Activated naive CD4-positive, alpha-beta T cell treated with Interleukin-2 at 50 U/mL for 16 hours (primary cell): Measurements from ENCODE around the gene CD163L1.
A peak's percentile ranks its signal among the peaks of the same experiment; 100 is the strongest.
"Not testable (repeated sequence)": the region's sequence is repeated elsewhere in the genome, so short reads cannot be mapped to it uniquely, and the experiment has no call there.

Source experiments
- DNase-seq: peaks from one replicate; pipeline ENCODE4 v3.0.0-alpha.2; 2020

Gene CD163L1

DNA sequence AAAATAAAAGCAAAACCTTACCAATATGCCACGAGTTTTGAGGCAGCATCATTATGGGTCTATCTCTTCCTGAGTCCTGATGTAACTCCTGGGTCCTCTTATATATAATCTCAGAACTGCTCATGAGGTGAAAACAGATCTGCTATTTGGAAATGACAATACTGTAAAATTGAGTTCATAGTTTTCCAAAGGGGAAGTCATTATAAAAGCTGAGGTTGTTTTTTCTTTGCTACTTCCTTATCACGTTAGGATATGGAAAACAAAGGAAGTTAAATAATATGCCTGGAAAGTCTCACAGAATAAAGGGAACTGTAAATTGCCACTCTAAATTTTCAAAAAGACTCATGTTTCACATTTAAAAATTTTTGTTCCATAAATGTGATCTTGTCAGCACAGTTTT is at the start of gene CD163L1:
Gene CD163L1 (minus strand): TSS at position 78 of the 400 bp plus-strand sequence. CDS start 26 bp downstream, at position 52.
- DNase-seq = no peak

DNA sequence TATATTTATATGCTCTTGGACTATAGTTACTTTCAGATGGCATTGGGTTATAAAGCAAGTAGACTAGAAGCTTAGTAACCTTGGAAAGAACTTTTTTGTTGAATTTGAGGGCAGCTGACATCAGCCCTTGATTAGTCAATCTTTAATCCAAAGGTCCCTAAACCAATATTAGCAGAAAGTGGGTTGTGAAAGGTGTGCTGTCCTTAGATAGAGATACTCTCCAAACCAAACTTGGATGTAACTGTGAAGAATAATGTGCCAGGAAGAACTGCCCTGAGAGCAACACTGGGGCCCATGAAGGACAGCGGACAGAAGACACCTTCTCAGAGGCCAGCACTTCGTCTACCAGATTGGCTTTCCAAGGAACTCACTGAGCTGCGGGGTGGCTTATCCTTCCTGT is 49.1 kb upstream of the CD163L1 start:
- DNase-seq = no peak

GRCh38 chr12:7486512-7486911 is 42.6 kb upstream of the CD163L1 start:
- no peak for DNase-seq

DNA sequence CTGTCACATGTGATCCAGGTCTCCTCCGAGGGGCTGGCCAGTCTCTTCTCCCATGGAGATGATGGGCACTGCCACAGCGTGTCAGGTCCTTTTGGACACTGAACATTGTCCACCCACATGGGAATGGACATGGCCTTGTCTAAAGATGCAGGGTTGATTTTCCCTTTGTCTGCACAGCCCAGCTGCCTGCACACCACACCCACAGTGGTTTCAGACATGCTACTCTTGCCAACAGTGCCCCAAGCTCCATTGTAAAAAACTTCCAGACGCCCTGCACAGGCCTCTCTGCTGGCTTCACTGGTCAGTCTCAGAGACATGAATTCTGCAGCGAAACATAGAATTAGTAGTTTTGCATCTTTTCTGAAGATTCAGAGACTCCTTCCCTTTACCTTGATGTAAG is 41.1 kb upstream of the CD163L1 start:
- DNase-seq = no peak

DNA sequence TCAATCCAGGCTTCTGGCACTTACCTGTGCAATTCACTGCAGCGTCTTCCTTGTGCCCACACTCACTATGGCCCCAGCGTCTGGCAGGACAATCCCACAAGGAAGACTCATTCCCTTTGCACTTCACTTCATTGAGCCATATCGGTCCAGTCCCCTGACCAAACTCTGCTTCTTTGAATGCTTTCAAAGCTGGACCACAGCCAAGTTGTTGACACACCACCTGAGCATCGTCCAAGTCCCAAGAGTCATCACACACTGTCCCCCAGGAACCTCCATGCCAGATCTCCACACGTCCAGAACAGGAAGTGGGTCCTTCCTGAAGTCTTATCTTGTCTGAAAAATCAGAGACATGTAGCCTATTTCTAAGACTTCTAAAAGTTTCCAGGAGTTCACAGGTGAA is 39.4 kb upstream of the CD163L1 start:
- DNase-seq = no peak

GRCh38 chr12:7479771-7480170 is 35.8 kb upstream of the CD163L1 start:
- DNase-seq = no peak

- no peak for DNase-seq
Observed at GRCh38 chr12:7472060-7472459, 28.1 kb upstream of the CD163L1 start.

DNA sequence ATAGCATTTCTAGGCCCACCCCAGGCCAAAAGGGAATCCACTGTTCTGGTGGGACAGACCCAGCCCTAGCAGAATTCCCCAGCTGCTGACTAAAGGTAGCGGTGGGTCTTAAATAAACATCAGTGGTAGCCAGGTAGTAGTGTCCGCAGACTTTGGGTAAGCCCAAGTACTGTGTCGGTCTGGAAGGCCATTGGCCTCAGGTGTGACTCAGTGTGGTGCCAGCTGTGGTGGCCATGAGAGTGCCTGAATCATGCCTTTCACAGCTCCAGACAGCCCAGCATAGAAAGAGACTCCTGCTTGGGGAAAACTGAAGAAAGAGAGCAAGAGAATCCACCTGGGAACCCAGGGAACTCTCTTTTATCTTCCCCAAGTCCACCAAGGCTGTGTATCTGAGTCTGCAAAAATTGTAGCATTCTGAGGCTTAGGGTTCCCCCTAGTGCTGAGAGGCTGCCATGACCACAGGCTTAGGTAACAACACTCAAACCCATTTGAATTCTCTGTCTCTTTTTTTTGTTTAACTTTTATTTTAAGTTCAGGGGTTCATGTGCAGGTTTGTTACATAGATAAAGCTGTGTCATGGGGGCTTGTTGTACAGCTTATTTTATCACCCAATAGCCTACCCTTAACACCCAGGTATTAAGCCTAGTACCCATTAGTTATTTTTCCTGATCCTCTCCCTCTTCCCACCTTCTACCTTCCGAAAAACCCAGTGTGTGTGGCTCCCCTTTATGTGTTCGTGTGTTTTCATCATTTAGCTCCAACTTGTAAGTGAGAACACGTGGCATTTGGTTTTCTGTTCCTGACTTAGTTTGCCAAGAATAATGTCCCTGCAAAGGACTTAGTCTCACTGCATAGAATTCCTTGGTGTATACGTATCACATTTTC is 16.7 kb upstream of the CD163L1 start:
- peak; percentile 53 for DNase-seq

DNA sequence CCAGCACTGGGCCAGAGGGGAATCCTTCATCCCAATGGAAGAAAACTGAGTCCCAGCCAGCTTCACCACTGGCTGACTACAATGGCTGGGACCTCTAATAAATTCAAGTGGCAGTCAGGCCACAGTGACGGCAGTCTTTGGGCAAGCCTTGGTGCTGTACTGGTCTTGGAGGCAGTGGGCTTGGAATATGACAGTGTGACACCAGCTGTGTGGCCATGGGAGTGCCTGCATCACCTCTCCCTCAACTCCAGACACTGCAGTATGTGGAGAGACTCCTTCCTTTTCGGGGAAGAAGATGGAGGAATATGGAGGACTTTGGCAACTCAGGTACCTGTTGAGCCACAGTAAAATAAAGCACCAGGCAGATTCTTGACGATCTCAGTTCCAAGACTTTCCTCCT is 16.0 kb upstream of the CD163L1 start:
- no peak for DNase-seq

GRCh38 chr12:7451756-7452155 is 7.8 kb upstream of the CD163L1 start:
- DNase-seq = no peak

DNA sequence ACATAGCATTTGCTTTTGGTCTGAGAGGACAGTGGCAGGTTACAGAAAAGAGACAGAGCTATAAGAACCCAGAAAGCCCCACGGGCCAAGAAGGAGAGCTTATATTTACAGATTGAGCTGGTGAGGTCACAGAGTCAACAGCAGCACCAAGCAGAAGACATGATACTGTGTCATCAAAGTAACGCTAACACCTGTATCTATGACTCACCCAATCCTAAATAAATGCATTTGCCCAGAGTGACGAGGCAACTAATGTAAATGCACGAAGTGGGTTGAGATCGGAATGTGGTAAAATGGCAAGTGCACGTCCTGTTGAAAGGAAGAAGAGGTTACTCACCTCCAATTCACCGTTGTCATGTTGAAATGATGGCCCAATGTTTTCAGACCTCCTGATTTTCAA is 6.7 kb upstream of the CD163L1 start:
- DNase-seq = no peak

GRCh38 chr12:7448099-7448498 is 4.1 kb upstream of the CD163L1 start:
- DNase-seq = no peak

DNA sequence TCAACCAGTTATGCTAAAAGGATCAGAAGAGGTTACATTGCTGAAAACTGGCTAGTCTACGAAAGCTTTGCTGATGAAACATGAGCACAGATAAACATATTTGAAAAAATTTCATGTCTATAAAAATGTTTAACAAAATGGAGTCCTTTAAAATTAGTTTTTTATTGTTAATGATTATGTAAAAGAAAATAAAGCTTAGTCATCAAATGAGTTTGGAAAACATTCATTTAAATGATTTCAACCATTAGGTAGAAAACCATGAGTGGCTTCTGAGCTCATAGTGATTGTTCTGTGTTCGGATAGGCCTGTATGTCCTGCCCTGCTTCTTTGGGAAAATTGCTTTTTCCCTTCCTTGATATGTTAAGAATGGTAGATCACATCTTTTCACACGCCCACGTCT is 584 bp upstream of the CD163L1 start:
- no peak for DNase-seq

DNA sequence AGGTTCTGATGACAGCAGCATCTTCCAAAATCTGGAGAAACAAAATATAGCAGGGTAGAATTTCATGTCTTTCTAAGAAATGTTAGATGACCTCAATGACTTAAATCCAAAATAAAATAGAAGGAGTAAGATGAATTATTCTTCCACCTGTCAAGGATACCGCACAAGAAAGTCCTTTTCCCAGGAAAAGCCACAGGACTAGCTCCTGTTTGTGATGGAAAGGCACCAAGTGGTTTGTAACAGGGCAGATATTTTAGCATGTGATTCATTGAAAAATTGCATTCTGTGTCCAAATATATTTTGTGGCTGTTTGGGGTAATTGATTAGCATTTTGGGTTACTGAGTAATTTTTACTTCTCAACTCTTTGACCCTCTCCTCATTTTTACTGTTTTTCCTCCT is 2.7 kb downstream of the CD163L1 start:
- no peak for DNase-seq

DNA sequence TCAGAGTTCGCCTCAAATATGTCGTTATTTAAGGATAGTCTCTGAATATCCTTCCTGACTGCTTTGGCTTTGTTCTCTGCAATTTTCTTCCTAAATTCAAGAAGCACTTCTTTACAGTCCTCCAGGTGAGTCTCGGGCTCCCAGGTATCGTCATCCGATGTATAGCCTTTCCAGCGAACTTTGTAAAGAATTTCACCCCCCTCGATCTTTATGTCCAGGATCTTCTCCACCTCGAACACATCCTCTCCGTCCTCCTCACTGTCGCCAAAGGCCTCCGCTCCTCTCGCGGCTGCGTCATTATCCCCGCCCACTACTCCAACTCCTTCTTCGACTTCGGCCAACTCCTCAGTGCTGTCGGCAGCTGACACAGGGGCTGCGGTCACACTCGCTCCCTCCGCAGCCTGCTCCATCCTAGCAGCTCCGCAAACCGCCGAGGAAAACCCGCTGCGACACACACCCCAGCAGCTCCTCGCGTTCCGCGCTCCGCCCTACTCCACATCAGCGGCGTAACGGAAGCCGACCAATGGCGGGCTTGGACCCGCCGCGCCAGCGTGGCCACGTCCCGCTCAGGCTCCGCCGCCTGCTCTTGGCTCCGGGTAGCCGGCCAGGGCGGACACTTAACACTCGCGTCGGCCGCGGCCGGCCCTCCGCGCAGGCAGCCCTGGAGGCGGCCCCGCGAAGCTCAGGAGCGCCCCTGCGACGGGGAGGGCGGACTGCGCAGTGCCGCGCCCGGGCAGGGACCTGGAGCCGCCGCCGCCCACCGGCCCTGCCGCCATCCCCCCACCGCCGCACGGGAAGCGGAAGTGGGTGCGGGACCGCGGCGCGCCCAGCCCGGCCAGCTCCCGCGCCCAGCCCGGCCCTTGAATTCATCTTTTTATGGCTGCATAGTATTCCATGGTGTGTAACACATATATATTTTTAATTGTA is 4.1 kb downstream of the CD163L1 start:
- peak; percentile 35 for DNase-seq

DNA sequence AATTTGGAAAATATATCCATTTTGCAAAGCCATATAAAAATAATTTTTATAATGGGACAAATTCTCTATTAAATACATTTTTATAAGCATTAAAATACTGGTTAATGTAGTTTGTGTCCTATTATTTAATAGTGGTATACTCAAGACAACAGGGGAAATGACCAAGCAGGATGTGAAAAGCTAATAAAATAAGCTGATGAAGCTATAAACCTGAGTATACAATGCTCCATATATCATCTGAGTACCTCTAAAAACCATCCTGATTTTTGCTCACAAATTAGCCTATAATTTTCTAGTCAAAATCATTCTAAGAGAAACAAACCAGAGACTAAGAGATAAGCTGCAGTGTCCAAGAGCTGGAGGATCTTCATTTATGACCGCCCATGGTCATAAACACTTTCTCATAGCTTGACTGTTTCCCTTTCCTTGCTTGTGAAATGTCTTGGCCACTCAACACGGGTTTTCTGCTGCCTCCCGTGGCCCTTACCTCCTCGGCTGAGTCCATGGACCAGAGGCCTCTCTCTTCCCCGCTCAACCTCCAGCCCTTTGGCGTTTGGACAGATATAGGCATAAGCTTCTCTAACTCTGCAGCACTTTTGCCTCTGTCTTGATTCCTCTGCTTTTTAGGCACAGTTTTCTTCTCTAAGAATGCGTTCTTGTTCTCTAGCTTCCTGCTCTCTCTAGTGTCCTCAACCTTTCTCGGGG is 5.5 kb downstream of the CD163L1 start:
- not testable (repeated sequence) for DNase-seq

DNA sequence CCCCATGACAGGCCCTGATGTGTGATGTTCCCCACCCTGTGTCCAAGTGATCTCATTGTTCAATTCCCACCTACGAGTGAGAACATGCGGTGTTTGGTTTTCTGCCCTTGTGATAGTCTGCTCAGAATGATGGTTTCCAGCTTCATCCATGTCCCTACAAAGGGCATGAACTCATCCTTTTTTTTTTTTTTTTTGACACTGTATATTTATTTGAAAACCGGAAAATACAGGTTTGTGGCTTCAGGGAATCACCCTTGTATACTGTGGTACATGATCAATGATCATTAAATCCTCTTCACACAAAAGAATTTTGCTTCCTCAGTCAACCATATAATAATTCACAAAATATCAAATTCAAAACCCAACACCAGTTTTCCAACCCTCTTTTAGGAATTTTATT is 6.5 kb downstream of the CD163L1 start:
- not testable (repeated sequence) for DNase-seq

DNA sequence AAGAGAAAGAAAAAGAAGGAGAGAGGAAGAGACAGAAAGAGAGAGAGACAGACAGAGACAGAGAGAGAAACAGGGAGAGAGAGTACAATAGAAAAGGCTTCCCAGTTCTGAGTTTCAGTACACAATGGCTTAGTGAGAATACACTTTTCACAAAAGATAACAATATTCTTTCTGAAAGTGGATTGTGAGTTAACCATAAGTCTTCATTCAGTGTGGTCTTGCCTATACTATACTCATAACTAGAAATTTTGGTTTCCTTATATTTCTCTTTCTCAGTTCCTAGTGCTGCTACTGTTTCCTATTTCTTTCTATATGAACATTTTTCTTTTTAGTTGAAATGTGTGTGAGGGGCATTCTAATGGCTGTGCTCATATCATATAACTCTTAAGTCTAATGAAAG is 9.3 kb downstream of the CD163L1 start:
- no peak for DNase-seq

DNA sequence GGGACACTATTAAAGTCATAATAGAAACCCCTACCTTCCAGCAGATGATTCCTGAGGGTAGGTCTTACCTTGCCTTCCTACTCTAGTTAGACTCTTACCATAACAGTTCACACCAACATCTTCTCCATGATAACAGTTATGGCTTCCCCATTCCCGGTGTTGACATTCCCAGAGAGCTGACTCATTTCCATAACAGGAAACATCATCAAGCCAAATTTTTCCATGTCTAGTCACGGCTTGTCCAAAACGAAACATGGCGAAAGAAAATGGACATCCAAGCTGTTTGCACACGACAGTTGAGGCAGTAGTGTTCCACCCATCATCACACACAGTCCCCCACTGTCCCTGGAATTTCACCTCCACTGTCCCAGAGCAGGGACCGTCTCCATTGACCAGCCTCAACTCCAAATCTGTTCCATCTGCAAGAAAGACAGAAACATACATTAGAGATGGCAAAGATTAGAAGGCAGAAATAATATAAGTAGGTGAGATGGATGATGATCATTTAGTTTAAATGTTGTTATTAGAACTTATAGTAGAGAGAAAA is 10.6 kb downstream of the CD163L1 start:
- no peak for DNase-seq

- DNase-seq = no peak
Observed at GRCh38 chr12:7431993-7432685, 11.8 kb downstream of the CD163L1 start.

GRCh38 chr12:7411343-7411742 is 32.6 kb downstream of the CD163L1 start:
- no peak for DNase-seq

DNA sequence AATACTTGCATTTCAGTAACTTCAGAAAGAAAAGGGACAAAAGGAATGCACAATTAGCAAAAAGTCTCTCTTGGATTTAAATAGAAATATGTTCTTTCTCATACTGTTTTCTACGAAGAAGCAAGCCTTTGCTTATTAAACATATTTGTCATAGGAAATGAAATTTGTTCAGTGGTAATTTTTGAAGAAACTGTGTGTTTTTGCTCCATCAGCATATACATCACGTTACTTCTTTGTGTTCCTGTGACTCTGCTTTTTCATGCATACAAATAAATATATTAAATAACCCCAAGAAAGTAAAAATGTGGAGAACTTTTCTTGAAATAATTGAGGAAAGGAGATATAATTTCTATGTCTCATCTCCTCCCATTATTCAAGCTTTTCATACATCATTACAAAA is 39.7 kb downstream of the CD163L1 start:
- no peak for DNase-seq
